ENCODE data around the gene EFHC2. TPM values are rescaled to one million over a fixed set of nuclear protein-coding genes. Genes with fewer than 3 reads are reported as not detected.

Gene EFHC2
- 0.60 TPM in 1 of 2 replicates, not detected in the other for total RNA-seq (2014; rRNA removed; shearing (Covaris generic))

GRCh38 chrX:44343412-44344141 lies at the start of gene EFHC2:
EFHC2 (minus strand) TSS chrX:44343672; CDS start chrX:44343588, 84 bp downstream.
- peak; percentile 6 for DNase-seq (ENCODE audit: low read depth)

DNA sequence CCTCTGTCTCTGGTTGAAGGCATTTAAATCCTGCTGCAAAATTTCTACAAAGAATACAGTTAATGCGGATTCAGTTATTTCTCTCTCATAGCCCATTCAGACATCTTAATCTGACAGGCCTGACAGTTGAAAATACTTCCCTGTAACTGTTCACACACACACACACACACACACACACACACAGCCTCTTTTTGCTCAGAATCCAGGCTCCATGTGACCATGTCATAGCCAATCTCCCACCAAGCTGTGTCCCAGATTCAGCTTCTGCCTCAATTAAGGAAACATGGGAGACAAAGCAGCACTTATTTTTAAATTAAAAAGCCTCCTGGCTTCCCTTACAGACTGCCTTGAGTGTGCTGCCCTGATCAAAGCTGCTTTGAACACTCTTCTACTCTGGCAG lies 49.3 kb upstream of the EFHC2 start:
- DNase-seq (ENCODE audit: low read depth): no peak

- DNase-seq (ENCODE audit: low read depth): no peak
Measured at GRCh38 chrX:44384688-44385338, 41.3 kb upstream of the EFHC2 start.

DNA sequence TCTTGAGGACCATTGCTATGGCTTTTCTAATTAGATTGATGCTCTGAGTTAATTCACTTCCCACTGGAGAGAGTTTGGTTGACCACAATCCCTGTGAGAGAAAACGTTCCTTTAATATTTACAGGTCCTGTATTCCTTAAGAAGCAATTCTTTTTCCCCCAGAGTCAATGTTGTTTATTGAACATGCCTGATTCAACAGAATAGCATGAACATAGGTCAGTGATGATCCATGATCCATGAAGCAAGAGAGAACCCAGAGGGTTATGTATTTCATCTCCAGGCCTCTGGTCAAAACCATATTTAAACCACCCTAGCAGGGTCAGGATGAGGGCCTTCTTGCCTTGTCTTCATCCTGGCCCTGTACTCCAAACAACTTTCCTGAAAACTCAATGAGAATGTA lies 39.4 kb upstream of the EFHC2 start:
- no peak for DNase-seq (ENCODE audit: low read depth)

- DNase-seq (ENCODE audit: low read depth): no peak
Measured at GRCh38 chrX:44352758-44353157, 9.3 kb upstream of the EFHC2 start.

DNA sequence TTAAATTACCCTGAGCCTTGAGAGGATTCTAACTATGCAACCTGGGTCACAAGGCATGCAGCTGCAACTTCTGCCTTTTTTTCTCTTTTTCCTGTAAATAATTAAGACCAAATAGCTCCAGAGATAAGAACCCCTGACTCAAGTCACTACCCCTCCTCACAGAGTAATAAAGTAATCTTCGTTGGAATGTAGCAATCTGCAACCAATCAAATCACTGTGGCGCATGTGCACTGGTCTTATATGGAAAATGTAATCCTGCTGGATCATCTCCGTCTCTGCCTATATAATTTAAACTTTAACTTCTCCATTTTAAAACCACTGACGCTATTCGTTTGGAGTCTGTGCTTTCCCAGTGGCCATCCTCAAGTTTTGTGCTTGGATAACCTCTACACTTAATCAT lies 6.1 kb upstream of the EFHC2 start:
- no peak for DNase-seq (ENCODE audit: low read depth)

GRCh38 chrX:44344687-44345086 lies 1.2 kb upstream of the EFHC2 start:
- DNase-seq (ENCODE audit: low read depth): no peak

GRCh38 chrX:44344194-44344593 lies 722 bp upstream of the EFHC2 start:
- DNase-seq (ENCODE audit: low read depth): no peak

- DNase-seq (ENCODE audit: low read depth): no peak
Measured at GRCh38 chrX:44342866-44343265, 606 bp downstream of the EFHC2 start.

DNA sequence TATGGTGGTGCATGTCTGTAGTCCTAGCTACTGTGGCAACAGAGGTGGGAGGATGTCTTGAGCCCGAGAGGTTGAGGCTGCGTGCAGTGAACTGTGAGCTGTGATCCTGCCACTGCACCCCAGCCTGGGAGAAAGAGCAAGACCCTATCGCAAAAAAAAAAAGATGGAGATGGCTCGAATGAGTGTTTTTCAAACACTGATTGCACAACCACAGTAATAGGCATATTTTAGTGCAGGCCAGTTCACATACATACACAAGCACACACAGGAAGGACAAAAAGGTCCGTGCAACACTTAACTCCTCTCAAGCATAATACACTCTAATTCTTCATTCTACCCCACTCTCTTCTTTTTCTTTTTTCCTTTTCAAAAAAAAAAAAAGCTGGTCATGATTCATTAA lies 5.1 kb downstream of the EFHC2 start:
- DNase-seq (ENCODE audit: low read depth): no peak

DNA sequence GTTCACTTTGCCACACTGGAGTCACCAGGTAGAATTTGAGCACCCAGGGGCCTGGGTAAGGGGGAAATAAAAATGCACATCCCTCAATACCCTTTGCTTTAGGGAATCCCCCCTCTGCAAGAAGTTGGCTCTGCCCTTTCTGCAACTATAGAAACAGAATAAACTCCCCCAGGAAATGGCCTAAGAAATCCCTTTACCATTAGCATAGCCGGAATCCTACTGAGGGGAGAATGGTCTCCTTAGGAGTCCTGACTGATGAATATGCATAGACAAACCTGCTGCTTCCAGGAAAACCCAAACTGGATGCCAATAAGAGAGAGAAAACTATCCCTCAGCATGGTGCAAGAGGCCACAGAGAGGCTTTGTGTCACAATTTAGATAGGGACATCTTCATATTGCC lies 11.0 kb downstream of the EFHC2 start:
- no peak for DNase-seq (ENCODE audit: low read depth)

GRCh38 chrX:44330227-44330626 lies 13.2 kb downstream of the EFHC2 start:
- DNase-seq (ENCODE audit: low read depth): no peak

DNA sequence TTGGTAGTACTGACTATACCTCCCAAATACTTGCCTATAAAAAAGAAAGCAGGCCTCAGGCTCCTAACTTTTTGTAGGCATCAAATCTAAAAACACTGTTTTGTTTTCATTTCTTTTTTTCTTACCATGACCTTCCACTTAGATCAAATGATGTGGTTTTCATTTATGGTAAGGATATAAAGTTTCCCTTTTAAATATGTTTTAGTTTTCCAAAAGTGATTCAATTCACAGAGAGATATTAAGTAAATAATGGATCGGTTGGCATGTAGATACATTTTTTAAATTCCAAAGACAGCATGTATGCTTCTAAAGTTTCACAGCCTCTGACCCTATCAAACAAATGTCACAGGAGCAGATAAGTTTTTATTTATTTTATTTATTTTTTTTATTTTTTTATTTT lies 23.9 kb downstream of the EFHC2 start:
- DNase-seq (ENCODE audit: low read depth): no peak

- peak; percentile 2 for DNase-seq (ENCODE audit: low read depth)
Measured at GRCh38 chrX:44317181-44317580, 26.3 kb downstream of the EFHC2 start.

GRCh38 chrX:44314808-44315207 lies 28.7 kb downstream of the EFHC2 start:
- no peak for DNase-seq (ENCODE audit: low read depth)

DNA sequence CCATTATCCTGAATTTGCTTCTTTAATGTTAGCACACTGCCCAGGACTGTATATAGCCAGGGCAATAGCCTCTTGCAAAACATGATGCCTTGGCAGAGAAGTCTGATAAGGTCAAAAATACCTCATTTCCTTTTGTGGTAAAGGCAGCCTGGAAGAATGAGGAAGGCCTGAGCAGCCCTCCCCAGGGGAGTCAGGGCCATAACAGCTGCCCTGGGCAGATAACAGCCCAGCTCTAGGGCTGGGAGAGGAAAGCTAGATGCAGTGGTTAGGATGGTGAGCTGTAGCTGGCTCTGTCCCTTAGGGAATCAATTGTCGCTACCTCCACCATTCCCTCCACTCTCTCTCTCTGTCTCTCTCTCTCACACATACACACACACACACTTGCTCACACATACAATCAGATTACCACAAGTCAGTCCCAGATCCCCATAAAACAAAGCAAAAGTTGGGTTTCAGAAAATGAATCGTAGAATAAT lies 29.2 kb downstream of the EFHC2 start:
- DNase-seq (ENCODE audit: low read depth): peak; percentile 25

DNA sequence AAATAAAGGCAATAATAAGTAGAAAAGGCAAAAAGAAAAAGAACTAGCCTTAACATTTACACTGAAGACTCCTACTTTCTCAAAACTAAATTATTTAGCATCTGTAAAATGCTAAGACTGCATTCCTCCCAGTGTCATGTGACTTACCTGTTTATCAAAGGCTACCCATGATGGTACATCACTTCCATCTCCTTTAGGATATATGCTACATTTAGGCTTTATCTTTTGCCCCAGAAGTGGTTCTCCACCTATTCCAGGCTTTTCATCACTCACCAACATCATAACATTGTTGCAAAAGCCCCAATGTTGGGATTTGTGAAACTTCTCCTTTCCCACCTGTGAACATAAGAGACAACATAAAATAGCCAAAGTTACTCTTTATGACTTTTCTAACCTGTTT lies 31.1 kb downstream of the EFHC2 start:
- no peak for DNase-seq (ENCODE audit: low read depth)

- DNase-seq (ENCODE audit: low read depth): no peak
Measured at GRCh38 chrX:44310227-44310626, 33.2 kb downstream of the EFHC2 start.

DNA sequence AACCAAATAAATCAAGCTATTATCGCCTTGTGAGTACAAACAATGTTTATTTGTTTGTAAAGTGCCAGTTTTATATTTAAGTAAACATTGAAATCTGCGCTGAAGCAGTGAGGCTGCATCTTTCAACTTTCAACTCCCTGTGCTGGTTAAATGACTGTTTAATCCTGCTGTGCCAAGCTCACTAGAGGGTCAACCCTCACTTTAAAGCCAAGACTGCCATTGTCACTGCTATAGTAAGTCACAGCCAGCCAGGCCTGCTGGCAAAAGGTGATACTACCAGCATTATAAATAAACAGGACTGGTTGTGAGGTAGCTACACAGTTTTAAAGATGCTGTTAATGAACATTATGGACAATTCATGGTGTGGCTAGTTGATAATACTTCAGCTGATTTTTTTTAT lies 34.6 kb downstream of the EFHC2 start:
- DNase-seq (ENCODE audit: low read depth): no peak

DNA sequence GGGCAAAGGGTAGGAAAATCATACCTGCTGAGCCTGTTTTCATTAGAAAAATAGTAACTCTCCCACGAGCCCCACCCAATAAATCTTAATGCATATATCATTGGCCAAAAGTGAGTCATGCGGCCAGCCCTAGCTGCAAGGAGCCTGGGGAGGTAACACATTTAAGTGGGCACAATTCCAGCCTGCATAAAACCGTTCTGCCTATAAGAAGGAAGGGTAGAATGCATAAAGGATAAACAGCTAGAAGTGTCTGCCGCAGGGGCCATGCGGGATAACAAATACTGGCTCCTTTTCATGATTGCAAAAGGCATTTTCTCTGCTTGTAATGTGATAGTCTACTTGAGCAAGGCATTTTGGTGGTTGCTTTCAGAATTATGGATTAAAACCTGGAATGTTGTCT lies 37.1 kb downstream of the EFHC2 start:
- peak; percentile 11 for DNase-seq (ENCODE audit: low read depth)

DNA sequence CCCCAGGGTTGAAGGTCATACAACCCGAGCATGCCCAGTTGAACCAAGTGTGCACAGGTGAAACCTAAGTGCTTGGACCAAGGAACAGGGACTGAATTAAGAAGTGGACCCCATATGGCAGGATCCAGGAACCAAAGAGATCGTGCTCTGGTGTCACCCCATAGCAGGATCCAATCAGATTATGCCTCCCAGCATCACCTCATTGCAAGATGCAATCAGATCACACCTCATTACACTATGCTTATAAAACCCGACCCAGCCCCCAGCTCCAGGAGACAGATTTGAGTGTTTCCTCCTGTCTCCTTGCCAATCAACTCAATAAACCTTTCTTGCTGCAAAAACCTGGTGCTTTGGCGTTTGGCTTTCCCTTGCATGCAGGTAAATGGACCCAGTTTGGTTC lies 37.6 kb downstream of the EFHC2 start:
- no peak for DNase-seq (ENCODE audit: low read depth)

DNA sequence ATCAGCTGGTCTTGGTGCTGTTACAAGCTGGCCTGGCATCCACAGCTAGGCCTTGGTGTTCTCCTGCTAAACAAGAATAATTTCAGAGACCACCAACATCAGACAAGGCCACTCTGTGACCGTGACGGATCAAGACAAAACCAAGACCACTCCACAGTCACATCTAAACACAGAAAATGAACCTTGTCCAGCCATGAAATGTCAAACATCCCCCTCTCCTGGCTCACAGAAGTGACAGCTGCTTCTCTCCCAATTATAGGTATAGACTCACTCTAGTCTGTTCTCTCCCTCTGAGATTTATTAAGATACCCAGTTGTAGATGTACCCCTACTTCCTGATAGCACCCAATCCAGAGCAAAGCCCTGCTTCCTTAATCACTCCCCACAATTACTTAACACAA lies 40.4 kb downstream of the EFHC2 start:
- DNase-seq (ENCODE audit: low read depth): no peak

DNA sequence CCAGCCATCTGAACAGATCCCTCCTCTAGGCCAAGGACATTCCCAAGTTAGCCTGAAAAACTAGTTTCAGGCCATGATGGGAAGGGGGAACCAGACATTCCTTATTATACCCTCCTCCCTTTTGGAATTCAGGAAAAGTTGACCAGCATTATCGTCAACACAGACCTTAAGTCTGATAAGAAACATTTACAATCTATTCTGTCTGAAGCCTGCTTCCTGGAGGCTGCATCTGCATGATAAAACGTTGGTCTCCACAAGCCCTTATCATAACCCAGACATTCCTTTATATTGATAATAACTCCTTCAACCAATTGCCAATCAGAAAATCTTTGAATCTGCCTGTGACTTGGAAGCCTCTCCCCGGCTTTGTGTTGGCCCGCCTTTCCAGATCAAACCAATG lies 44.3 kb downstream of the EFHC2 start:
- no peak for DNase-seq (ENCODE audit: low read depth)

Measured in RPMI7951 (cell line).